ENCODE measurements around the gene TPSD1. TPM values are rescaled to one million over a fixed set of nuclear protein-coding genes. Genes with fewer than 3 reads are reported as not detected.

TPSD1 gene
- total and polyA plus RNA-seq, 7 donors = 0.09 to 0.90 (median 0.19) TPM; not detected in 3

DNA sequence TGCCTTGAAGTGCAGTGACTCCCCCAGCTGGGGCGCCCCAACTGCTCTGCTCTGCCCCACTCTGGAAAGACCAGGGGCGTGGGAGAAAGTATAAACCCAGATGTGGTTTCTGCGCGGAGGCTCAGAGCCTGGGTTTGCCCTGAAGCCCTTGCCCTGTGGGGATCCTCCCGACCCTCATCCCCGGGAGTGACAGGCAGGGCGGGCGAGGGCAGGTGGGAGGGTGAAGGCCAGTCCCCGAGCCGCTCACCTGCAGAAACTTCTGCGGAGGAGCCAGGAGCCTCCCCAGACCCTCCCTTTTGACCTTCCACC is 3.8 kb downstream of the TPSD1 start:
- Histone ChIP-seq H3K4me1 (no peaks in the 10 kb centered on the region), H3K36me3 (ENCODE audit: insufficient read depth in 1 of 2, low read depth in 1 of 2) (no peaks in the 10 kb centered on the region), H3K27ac (no peak overlapping the region), H3K27me3 (ENCODE audit: insufficient read depth in 3 of 3, low read length in 2 of 3) (peaks cover 0 to 47% (median 16%) of the 10 kb centered on the region in 3 donors), H3K4me3 (no peak overlapping the region), H3K9me3 (no peaks in the 10 kb centered on the region)
- 24 to 33% (median 26%) methylated on average over 9 to 11 of the region's 11 CpGs for WGBS, 3 donors
- TF ChIP-seq, protein P1, sequence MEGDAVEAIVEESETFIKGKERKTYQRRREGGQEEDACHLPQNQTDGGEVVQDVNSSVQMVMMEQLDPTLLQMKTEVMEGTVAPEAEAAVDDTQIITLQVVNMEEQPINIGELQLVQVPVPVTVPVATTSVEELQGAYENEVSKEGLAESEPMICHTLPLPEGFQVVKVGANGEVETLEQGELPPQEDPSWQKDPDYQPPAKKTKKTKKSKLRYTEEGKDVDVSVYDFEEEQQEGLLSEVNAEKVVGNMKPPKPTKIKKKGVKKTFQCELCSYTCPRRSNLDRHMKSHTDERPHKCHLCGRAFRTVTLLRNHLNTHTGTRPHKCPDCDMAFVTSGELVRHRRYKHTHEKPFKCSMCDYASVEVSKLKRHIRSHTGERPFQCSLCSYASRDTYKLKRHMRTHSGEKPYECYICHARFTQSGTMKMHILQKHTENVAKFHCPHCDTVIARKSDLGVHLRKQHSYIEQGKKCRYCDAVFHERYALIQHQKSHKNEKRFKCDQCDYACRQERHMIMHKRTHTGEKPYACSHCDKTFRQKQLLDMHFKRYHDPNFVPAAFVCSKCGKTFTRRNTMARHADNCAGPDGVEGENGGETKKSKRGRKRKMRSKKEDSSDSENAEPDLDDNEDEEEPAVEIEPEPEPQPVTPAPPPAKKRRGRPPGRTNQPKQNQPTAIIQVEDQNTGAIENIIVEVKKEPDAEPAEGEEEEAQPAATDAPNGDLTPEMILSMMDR (IDR thresholded peaks at IDR 0.05) = no peak
- ATAC-seq = no peak
- DNase-seq = no peak
- intact Hi-C loops (cut with DNase I) = no loop called here

- 62 to 69% (median 69%) methylated on average over 30 to 36 of the region's 36 CpGs for WGBS, 3 donors
- peaks cover 0 to 47% (median 16%) of the 10 kb centered on the region in 3 donors for H3K27me3 ChIP-seq (ENCODE audit: insufficient read depth in 3 of 3, low read length in 2 of 3)
Observed at GRCh38 chr16:1260101-1260680, 4.3 kb downstream of the TPSD1 start.

GRCh38 chr16:1261131-1261892 is 5.4 kb downstream of the TPSD1 start:
- ATAC-seq = no peak
- Histone ChIP-seq H3K36me3 (ENCODE audit: insufficient read depth in 1 of 2, low read depth in 1 of 2) (no peaks in the 10 kb centered on the region), H3K4me3 (no peak overlapping the region), H3K27me3 (ENCODE audit: insufficient read depth in 3 of 3, low read length in 2 of 3) (peaks cover 0 to 47% (median 16%) of the 10 kb centered on the region in 3 donors), H3K4me1 (no peaks in the 10 kb centered on the region), H3K9me3 (no peaks in the 10 kb centered on the region), H3K27ac (no peak overlapping the region)
- intact Hi-C loops (cut with DNase I) = no loop called here
- WGBS, 3 donors = 8 to 13% (median 13%) methylated on average over 38 to 47 of the region's 47 CpGs
- TF ChIP-seq, protein P1 (IDR thresholded peaks at IDR 0.05) = no peak
- DNase-seq = no peak

More at GRCh38 chr16:1260101-1260680, 4.3 kb downstream of the TPSD1 start:
- intact Hi-C loops (cut with DNase I) = no loop called here
- no peak overlapping the region for H3K4me3 ChIP-seq
- no peaks in the 10 kb centered on the region for H3K36me3 ChIP-seq (ENCODE audit: insufficient read depth in 1 of 2, low read depth in 1 of 2)
- H3K27ac ChIP-seq = no peak overlapping the region
- TF ChIP-seq, protein P1 (IDR thresholded peaks at IDR 0.05) = no peak
- no peak for ATAC-seq
- DNase-seq = no peak
- H3K4me1 ChIP-seq = no peaks in the 10 kb centered on the region
- no peaks in the 10 kb centered on the region for H3K9me3 ChIP-seq

GRCh38 chr16:1262210-1262845 is 6.5 kb downstream of the TPSD1 start:
- 76 to 78% (median 78%) methylated on average over 31 to 32 of the region's 32 CpGs for WGBS, 3 donors
- no peaks in the 10 kb centered on the region for H3K4me1 ChIP-seq
- ATAC-seq (no peak), DNase-seq (no peak)
- H3K4me3 ChIP-seq = no peak overlapping the region
- H3K9me3 ChIP-seq = no peaks in the 10 kb centered on the region
- TF ChIP-seq, protein P1 (IDR thresholded peaks at IDR 0.05) = no peak
- H3K36me3 ChIP-seq (ENCODE audit: insufficient read depth in 1 of 2, low read depth in 1 of 2) = no peaks in the 10 kb centered on the region
- no peak overlapping the region for H3K27ac ChIP-seq
- intact Hi-C loops (cut with DNase I) = no loop called here
- peaks cover 0 to 46% (median 16%) of the 10 kb centered on the region in 3 donors for H3K27me3 ChIP-seq (ENCODE audit: insufficient read depth in 3 of 3, low read length in 2 of 3)

Data from psoas muscle (tissue), 8 donors.